Inferior parietal cortex (tissue), 1 donor: ENCODE measurements around the gene TAPT1.
"Not testable (repeated sequence)": the region's sequence is repeated elsewhere in the genome, so short reads cannot be mapped to it uniquely, and the experiment has no call there.

Experiments
- DNase-seq: peaks from one replicate; pipeline ENCODE4 v3.0.0-alpha.2; 2016; ENCODE audit errors: extremely low spot score

The TAPT1 gene

DNA sequence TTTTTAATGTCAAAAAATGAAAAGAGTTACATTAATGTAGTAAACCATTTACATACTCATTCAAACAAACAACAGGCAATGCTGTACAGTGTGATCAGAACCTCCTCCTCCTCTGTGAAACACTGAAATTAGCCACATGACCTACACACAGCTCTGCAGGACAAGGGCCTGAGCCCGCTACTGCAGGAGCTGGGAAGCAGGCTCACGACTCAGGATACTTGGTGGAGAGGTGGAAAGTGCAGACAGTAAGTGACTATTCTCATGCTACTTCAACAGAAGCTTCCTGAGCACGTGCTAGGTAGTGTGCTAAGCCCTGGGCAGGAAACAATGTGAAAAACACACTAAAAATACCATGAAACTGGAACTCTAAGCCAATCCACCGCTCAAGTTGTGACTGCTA, 56.8 kb downstream of the TAPT1 start:
- DNase-seq = no peak

- no peak for DNase-seq
Observed at GRCh38 chr4:16168710-16169388, 57.4 kb downstream of the TAPT1 start.

DNA sequence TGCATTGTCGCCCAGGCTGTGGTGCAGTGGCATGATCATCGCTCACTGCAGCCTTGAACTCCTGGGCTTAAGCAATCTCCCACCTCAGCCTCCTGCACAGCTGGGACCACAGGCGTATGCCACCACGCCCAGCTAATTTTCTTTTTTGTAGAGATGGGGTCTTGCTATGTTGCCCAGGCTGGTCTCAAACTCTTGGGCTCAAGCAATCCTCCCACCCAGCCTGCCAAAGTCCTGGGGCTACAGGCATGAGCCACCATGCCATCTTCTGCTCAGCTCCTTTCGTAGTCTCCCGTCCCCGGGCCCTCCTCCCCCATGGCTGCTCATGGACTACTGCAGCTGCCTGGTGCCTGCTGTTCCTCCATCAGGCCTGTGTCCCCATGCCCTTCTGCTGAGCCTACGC, 58.1 kb downstream of the TAPT1 start:
- DNase-seq = no peak

- no peak for DNase-seq
Observed at GRCh38 chr4:16165931-16166330, 60.3 kb downstream of the TAPT1 start.

DNA sequence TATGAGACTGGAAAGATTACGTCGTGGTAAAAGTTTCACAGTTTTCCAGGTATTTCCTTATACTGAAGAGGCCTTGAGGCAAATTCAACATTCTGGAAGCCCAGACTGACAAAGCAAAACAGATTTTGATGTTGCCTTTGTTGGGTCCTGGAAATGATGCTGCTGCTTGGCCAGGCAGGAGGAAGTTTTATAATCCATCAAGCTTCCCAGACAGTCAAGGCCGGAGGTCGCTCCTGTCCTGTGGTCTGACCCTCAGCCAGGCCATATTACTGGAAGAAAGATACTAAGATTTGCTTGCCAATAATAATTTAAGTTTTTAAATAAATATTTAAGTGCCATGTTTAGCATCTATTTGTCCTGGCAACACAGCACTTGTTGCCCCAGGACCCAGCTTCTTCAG, 63.4 kb downstream of the TAPT1 start:
- DNase-seq = no peak

GRCh38 chr4:16161851-16162408, 64.3 kb downstream of the TAPT1 start:
- DNase-seq = no peak

GRCh38 chr4:16160457-16160856, 65.8 kb downstream of the TAPT1 start:
- no peak for DNase-seq

- DNase-seq = no peak
Observed at GRCh38 chr4:16159286-16159685, 67.0 kb downstream of the TAPT1 start.

DNA sequence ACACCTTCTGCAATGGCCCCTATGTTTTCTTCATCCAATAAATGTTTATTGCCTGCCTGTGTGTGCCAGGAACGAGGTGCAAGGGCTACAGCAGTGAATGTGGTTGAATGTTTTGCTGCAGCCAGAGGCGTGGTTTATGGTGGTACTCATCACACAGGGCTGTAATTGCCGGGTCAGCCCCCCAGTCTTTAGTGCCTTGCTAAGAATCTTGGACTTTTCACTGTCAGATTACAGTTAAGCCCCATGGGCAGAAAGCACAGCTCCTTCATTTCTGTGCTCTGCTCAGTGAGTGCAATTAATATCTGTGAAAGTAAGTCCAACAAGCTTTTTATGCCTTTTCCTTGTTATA, 67.8 kb downstream of the TAPT1 start:
- no peak for DNase-seq

- no peak for DNase-seq
Observed at GRCh38 chr4:16157609-16158503, 68.4 kb downstream of the TAPT1 start.

DNA sequence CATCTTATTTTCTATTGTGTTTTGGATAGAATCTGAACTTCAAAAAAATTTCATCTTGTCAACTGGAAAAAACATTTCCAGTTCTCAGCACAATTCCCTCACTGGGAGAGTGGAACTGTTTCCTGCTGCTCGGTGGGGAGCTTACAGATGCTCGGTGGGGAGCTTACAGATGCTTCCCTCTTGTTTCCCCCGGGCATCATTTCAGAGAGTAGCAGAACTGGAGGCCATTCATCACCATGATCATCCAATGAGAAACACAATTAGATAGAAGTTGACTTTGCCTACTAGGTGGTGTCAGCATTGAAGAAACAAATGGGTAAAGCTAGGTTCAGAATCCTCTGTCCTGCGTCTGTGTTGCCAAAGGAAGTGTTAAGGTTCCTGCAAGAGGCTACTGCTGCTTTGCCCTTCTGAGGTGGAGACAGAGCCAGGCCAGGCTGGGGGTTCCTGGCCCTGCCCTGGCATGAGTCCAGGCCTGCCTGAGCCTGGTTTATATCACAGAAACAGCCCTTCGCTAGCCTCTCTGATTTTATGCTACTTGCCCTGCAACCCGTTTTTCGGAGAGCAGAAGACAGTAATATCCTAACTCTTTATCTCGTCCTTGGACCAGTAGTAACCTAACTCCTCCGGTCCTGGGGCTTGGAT, 70.6 kb downstream of the TAPT1 start:
- DNase-seq = no peak

DNA sequence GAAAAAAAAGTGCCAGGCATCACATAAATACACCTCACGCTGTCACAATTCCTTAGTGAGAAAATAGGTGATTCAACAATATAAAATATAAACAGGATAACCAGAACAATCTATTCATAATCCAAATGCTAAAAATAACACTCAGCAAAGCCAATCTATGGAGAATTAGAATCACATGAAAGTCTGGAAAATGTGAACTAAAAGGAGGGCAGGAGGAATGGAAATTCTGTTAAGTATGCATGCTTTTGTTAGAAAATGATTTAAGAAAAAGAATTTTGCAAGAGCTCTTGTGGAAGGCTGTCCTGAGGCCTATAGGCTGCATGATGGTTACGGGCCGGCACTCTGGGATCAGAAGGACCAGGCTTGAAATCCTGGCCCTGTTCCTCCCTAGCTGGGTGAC, 71.8 kb downstream of the TAPT1 start:
- DNase-seq = no peak

GRCh38 chr4:16150716-16151115, 75.6 kb downstream of the TAPT1 start:
- DNase-seq = no peak

- DNase-seq = not testable (repeated sequence)
Observed at GRCh38 chr4:16144913-16145312, 81.4 kb downstream of the TAPT1 start.

- no peak for DNase-seq
Observed at GRCh38 chr4:16142598-16143310, 83.5 kb downstream of the TAPT1 start.

DNA sequence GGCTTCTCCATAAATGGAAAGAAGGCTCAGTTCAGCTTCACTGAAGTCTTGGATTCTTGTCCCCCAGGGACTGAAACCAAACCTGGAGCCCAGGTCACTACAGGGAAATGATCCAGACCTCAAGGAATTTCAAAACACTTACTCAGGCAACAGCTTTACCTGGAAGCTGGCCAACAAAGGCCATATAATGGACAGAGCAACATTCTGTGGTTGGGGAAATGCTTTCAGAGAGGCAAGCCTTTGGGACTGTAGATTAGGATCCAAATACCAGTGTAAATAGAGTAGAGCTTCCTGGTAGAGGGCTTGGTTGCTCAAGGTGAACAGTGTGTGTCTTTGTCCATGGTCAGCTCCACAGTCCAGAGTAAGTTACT, 85.4 kb downstream of the TAPT1 start:
- DNase-seq = no peak

- DNase-seq = no peak
Observed at GRCh38 chr4:16140231-16140878, 85.9 kb downstream of the TAPT1 start.

- no peak for DNase-seq
Observed at GRCh38 chr4:16139066-16139945, 87.0 kb downstream of the TAPT1 start.

DNA sequence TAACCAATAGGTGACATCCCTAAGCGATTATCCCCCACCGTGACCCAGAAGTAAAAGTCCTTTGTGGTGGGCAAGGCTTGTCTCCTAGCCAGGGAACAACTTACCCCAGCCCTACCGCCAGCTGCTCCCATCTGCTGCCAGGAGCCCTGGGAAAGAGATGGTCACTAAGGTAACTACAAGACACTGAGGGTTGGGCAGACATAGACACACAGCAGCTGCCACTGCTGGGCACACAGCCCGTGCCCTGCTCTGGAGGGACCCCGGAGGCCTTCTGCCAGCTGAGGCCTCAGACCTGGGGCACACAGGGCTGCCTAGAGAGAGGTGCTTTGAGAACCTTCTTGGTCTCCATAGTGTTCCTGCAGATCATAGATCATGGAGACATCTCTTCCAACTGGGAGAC, 89.4 kb downstream of the TAPT1 start:
- no peak for DNase-seq

DNA sequence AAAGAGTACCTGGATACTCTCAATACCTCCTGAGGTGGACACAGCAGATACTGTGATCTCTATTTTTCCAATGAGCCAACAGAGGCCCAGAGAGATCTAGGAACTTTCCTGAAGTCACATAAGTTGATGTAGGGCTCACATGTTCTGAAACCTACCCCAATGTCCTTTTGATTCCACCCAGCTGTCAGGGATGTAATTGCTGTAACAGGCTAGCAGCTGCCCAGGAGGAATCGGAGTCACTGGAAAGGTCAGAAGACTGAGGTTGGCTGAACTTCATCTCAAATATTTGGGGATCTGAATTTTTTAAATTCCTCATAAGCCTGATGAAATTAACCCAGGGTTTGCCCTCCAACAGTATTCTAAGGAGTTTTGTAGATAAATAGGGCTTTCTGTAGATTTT, 90.0 kb downstream of the TAPT1 start:
- no peak for DNase-seq
